ENCODE data around the gene CSAD.

Gene CSAD, protein sequence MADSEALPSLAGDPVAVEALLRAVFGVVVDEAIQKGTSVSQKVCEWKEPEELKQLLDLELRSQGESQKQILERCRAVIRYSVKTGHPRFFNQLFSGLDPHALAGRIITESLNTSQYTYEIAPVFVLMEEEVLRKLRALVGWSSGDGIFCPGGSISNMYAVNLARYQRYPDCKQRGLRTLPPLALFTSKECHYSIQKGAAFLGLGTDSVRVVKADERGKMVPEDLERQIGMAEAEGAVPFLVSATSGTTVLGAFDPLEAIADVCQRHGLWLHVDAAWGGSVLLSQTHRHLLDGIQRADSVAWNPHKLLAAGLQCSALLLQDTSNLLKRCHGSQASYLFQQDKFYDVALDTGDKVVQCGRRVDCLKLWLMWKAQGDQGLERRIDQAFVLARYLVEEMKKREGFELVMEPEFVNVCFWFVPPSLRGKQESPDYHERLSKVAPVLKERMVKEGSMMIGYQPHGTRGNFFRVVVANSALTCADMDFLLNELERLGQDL

GRCh38 chr12:53180220-53180930, at the start of gene CSAD, which contains the start of gene ZNF740:
Gene CSAD (minus strand): TSS chr12:53180925. CDS start chr12:53173470, 7,455 bp downstream.
Gene ZNF740 (plus strand): TSS chr12:53180722. CDS start chr12:53181984, 1,262 bp downstream.
- peak; percentile 97 for DNase-seq

DNA sequence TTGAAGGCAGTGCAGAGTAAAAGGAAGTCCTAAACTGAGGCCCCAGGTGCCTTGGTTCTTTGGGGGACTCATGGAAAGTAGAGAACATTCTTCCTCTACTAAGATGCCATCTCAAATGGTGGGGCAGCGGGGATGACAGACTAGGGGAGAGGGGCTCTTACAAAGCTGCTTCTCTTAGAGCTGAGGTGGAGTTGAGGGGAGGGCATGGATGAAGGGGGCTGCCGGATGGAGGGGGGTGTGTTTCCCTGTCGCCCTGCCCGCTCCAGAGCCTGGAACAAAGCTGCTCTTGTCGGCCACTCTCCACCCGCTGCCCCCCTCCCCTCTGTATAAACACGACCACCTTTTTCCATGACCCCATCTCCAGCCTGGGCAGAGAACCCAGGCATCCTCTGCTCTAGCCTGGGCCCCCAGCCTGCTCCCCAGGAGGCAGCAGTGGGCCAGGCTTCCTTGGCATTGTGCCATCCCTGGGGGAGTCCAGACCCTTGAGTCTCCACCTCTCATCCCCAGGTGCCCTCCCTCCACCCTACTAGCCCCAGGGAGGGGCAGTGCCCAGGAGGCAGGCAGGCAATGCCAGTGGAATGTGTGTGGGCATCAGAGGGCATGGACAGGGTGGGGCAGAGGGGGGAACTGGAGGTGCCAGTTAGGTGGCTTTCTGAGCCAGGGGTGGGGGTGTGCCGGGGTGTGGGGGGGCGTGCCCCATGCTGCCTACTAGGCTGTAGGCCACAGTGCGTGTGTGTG, 49.6 kb upstream of the CSAD start:
- no peak for DNase-seq

- DNase-seq: no peak
Observed at GRCh38 chr12:53229454-53229853, 48.7 kb upstream of the CSAD start.

GRCh38 chr12:53227836-53228235, 47.1 kb upstream of the CSAD start:
- DNase-seq: no peak

- no peak for DNase-seq
Observed at GRCh38 chr12:53227341-53227740, 46.6 kb upstream of the CSAD start.

- no peak for DNase-seq
Observed at GRCh38 chr12:53226815-53227214, 46.1 kb upstream of the CSAD start.

DNA sequence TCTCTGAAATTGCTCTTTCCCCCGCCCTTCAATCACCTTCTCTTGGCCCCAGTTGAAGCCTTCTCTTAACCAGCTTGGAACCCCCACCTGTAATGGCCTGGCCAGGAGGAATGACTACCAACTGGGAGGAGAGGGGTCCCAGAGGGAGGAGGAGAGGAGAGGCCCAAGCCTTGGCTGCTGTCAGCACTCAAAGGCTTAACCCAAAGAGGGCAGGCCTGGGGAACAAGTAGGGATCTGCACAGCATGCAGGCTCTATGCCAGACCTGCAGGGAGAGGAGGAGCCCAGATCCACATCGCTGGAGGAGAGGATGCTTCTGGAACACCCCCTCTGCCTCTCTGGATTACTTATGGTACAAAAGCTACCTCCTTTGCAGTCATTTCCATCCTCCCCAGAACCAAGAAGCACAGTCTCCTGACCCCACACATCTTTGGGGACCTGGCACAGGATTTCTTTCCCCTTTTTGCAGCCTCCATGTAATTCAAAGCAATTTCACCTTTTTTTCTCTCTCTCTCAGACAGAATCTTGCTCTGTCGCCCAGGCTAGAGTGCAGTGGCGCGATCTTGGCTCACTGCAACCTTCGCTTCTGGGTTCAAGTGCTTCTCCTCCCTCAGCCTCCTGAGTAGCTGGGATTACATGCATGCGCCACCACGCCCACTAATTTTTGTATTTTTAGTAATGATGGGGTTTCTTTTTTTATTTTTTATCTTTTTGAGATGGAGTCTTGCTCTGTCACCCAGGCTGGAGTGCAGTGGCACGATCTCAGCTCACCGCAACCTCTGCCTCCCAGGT, 45.1 kb upstream of the CSAD start:
- no peak for DNase-seq

GRCh38 chr12:53224897-53225634, 44.3 kb upstream of the CSAD start:
- no peak for DNase-seq

GRCh38 chr12:53224061-53224896, 43.6 kb upstream of the CSAD start:
- no peak for DNase-seq

DNA sequence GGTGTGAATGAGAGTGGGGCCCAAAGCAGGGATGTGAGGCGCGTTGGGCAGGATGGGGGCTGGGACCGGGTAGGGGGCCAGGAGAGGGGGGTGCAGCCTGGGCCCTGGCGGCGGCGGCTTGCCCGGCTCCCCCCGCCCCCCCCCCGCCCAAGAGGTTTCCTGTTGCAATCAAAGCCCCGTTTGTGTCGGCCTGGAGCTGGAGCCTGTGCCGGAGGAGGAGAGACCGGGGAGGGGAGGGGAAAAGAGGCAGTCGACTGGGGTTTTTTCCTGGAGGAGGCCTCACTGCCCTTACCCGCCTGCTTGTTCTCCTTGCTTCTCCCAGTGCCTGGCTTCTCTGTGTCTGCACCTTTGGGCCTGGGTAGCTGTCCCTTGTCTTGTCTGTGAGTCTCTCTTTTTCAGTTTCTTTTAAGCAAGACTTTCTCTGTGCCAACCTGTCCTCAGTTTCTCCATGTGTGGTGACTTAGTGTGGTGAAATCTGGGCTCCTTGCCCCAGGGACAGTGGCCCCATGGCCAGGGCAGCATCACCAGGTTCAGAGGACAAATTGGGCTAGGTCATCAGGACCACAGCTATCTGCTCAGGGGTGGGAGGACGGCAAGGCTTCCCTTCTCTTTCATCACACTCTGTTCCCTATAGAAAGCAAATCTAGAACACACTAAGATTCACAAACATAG, 42.8 kb upstream of the CSAD start:
- peak; percentile 57 for DNase-seq

DNA sequence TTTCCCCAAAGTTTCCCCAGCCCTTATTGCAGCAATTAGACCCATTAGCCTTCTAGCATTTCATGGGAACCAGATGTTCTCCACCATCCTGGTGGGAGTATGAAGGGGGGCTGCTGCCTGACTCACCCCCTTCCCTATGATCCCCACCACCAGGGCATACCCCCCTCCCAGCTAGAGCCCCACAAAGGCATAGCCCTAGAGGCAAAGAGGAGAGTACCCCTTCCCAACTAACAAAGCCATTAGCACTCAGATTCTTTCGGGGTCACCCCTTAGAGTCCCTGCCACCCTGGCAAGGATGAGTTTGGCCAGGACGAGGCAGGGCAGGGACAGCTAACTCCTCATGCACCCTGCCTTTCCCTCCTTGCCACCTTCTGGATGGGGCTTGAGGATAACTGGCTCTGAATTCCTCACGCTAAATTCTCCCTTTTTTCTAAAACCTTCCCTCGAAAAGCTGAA, 42.1 kb upstream of the CSAD start:
- no peak for DNase-seq

GRCh38 chr12:53222170-53222721, 41.5 kb upstream of the CSAD start:
- no peak for DNase-seq

- DNase-seq: peak; percentile 62
Observed at GRCh38 chr12:53221203-53222080, 40.7 kb upstream of the CSAD start.

DNA sequence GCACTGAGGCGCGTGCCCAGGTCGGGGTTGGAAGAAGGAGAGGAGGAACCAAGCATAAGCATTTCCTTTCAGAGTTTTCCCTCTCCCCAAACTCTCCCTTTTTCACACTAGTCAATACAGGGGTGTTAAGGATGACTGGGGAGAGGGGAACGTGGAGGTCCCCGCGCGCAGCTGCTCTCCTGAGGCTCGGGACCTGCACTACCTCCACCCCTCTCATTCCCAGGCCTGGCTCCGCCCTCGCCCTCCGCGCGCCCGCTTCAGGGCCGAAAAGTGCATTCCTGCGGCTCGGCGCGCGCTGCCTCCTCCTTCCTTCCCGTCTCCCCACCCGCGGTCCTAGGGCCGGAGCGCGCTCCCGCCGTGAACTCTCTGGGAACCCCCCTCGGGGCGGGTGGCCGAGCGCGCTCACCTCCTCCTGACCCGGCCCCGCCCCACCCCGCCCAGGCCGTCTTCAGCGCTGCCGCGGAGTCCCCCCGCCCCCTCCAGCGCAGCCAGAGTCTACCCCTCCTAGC, 40.0 kb upstream of the CSAD start:
- DNase-seq: peak; percentile 70

DNA sequence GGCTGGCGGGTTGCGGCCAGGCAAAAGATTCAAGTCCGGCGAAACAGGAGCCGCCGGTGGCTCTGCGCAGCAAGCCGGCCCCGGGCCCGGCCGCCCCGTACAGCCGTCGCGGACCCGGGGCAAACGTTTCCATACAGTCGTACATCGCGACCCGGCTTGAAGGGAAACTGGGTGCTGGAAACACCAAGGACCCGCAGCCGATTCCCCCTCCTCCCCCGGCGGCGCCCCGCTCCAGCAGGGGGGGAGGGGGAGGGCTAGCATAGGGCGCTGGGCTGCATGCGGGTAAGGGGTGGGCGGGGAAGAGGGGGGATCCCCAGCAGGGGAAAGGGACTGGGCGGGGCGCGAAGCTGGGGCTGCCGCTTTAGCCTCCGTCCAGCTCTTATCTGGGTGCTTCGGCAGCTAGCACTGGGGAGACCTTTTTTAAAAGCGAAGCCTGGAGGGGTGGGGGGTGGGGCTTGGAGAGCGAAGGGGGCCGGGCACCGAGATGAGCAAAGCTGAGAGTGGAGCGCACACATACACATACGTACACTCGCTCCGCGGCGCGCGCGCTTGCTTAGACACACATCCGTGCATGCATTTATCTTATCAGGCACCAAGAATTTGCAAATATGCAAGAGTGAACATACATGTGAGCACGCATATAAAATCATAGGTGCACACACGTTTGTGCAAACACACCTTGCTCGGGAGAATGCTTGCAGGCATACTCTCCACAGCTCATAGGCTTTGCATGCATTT, 39.4 kb upstream of the CSAD start:
- DNase-seq: peak; percentile 57

- no peak for DNase-seq
Observed at GRCh38 chr12:53219292-53219955, 38.7 kb upstream of the CSAD start.

Data from midbrain (tissue), 1 donor.